Colonic mucosa (tissue), 4 donors: ENCODE results near the gene SLC38A8. TPM values are rescaled to one million over a fixed set of nuclear protein-coding genes. Genes with fewer than 3 reads are reported as not detected.

ENCODE experiments used
- DNase-seq: peaks from one replicate; pipeline ENCODE4 v3.0.0-alpha.2; 2020
- H3K27ac ChIP-seq: fragments of 200-600 bp; one replicate; pipeline ENCODE4 v1.8.0; 2021
- H3K27me3 ChIP-seq: fragments of 200-600 bp; one replicate; pipeline ENCODE4 v1.8.0; 2021
- H3K36me3 ChIP-seq: fragments of 200-600 bp; one replicate; pipeline ENCODE4 v1.8.0; 2021
- H3K4me1 ChIP-seq: fragments of 200-600 bp; one replicate; pipeline ENCODE4 v1.8.0; 2021; ENCODE audit warnings: mild to moderate bottlenecking
- H3K4me3 ChIP-seq: fragments of 200-600 bp; one replicate; pipeline ENCODE4 v1.8.0; 2021
- H3K9ac ChIP-seq, 2 donors: one replicate each; pipeline ENCODE4 v1.7.0; 2013; ENCODE audit warnings: control low read depth in 2 of 2, low read depth in 2 of 2, low read length in 2 of 2
- H3K9me3 ChIP-seq: fragments of 200-600 bp; one replicate; pipeline ENCODE4 v1.8.0; 2021
- CTCF ChIP-seq: fragments of 200-600 bp; IDR thresholded peaks from one replicate; pipeline ENCODE4 v1.8.0; 2022; ENCODE audit warnings: antibody characterized with exemption, mild to moderate bottlenecking
- intact Hi-C: fragments of 100-400 bp; cut with DNase I; formaldehyde crosslinking; loops from one replicate; pipeline ENCODE4 v1.14.1; 2022
- total RNA-seq, 2 donors: library from RNA; stranded (reverse); fragmentation: NEBNext Ultra II Directional in 1 of 2; extraction: Animal tissue kit (Norgen Biotek cat#: 25700) in 1 of 2; gene quantifications; one replicate each; pipeline ENCODE4 v1.2.1, GENCODE V29; 2021
- donor health status: healthy.
- donor health status: DM: no; HTN: no; CAD: no.
- donor health status: DM: no; HTN: no; CAD: no.

Gene SLC38A8
- total RNA-seq, 2 donors from 2014 or later: not detected

GRCh38 chr16:84063980-84064379 lies 21.4 kb upstream of the SLC38A8 start:
- Histone ChIP-seq H3K27me3 (no peaks in the 10 kb centered on the region), H3K4me1 (no peaks in the 10 kb centered on the region), H3K27ac (no peak overlapping the region), H3K36me3 (peaks cover 23% of the 10 kb centered on the region), H3K9me3 (no peaks in the 10 kb centered on the region), H3K4me3 (no peak overlapping the region), H3K9ac (no peak overlapping the region)
- no peak for DNase-seq
- no peak for TF ChIP-seq CTCF
- intact Hi-C loops: loop anchor here (5.0 kb wide), 1 partner anchor 97 kb away; the partner anchor contains the start of gene NECAB2

- H3K9ac ChIP-seq: no peak overlapping the region
- H3K9me3 ChIP-seq: no peaks in the 10 kb centered on the region
- intact Hi-C loops: loop anchor here (5.0 kb wide), 1 partner anchor 96 kb away; the partner anchor contains the start of gene NECAB2
- no peaks in the 10 kb centered on the region for H3K27me3 ChIP-seq
- no peak overlapping the region for H3K27ac ChIP-seq
- no peak overlapping the region for H3K4me3 ChIP-seq
- H3K36me3 ChIP-seq: peaks cover 15% of the 10 kb centered on the region
- H3K4me1 ChIP-seq: no peaks in the 10 kb centered on the region
- peak; percentile 69 for DNase-seq
- TF ChIP-seq CTCF: peak; percentile 89
These were observed 20.4 kb upstream of the SLC38A8 start for GRCh38 chr16:84062734-84063640.

- no peak for DNase-seq
- Histone ChIP-seq H3K4me3 (no peak overlapping the region), H3K9ac (no peak overlapping the region), H3K4me1 (no peaks in the 10 kb centered on the region), H3K27ac (no peak overlapping the region), H3K9me3 (no peaks in the 10 kb centered on the region), H3K27me3 (no peaks in the 10 kb centered on the region), H3K36me3 (peaks cover 8% of the 10 kb centered on the region)
- no peak for TF ChIP-seq CTCF
- intact Hi-C loops: loop anchor here (5.0 kb wide), 1 partner anchor 94 kb away; the partner anchor contains the start of gene NECAB2
These were observed 18.7 kb upstream of the SLC38A8 start for GRCh38 chr16:84061236-84061819.

- Histone ChIP-seq H3K36me3 (peaks cover 12% of the 10 kb centered on the region), H3K27me3 (no peaks in the 10 kb centered on the region), H3K27ac (no peak overlapping the region), H3K4me3 (no peak overlapping the region), H3K4me1 (no peaks in the 10 kb centered on the region), H3K9me3 (no peaks in the 10 kb centered on the region), H3K9ac (no peak overlapping the region)
- no peak for TF ChIP-seq CTCF
- intact Hi-C loops: loop anchor here (5.0 kb wide), 1 partner anchor 93 kb away; the partner anchor contains the start of gene NECAB2
- DNase-seq: no peak
These were observed 17.6 kb upstream of the SLC38A8 start for GRCh38 chr16:84059946-84060901.

GRCh38 chr16:84059111-84059510 lies 16.5 kb upstream of the SLC38A8 start:
- no peak for DNase-seq
- H3K27ac ChIP-seq: no peak overlapping the region
- no peaks in the 10 kb centered on the region for H3K27me3 ChIP-seq
- no peaks in the 10 kb centered on the region for H3K9me3 ChIP-seq
- no peak overlapping the region for H3K9ac ChIP-seq
- no peaks in the 10 kb centered on the region for H3K4me1 ChIP-seq
- intact Hi-C loops: no loop called here
- no peak for TF ChIP-seq CTCF
- peaks cover 12% of the 10 kb centered on the region for H3K36me3 ChIP-seq
- no peak overlapping the region for H3K4me3 ChIP-seq
